Measurements from ENCODE around the gene SLC2A3.
"Not testable (repeated sequence)": the region's sequence is repeated elsewhere in the genome, so short reads cannot be mapped to it uniquely, and the experiment has no call there.

SLC2A3 gene

DNA sequence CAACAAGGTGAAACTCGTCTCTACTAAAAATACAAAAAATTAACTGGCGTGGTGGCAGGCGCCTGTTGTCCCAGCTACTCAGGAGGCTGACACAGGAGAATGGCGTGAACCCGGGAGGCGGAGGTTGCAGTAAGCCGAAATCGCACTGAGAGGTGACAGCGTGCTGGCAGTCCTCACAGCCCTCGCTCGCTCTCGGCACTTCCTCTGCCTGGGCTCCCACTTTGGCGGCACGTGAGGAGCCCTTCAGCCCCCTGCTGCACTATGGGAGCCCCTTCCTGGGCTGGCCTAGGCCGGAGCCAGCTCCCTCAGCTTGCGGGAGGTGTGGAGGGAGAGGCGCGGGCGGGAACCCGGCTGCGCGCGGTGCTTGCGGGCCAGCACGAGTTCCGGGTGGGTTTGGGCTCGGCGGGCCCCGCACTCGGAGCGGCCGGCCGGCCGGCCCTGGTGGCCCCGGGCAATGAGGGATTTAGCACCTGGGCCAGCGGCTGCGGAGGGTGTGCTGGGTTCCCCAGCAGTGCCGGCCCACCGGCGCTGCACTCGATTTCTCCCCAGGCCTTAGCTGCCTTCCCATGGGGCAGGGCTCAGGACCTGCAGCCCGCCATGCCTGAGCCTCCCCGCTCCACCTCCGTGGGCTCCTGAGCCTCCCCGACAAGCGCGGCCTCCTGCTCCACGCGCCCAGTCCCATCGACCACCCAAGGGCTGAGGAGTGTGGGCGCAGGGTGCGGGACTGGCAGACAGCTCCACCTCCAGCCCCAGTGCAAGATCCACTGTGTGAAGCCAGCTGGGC, 54.8 kb downstream of the SLC2A3 start:
- 93% methylated on average over 39 to 46 of the region's 52 CpGs for WGBS, 2 experiments (ENCODE audit: insufficient coverage in 2 of 2)
- not testable (repeated sequence) for H3K4me1 ChIP-seq (ENCODE audit: control insufficient read depth, insufficient read depth, low read length, poor library complexity, severe bottlenecking); H3K27ac ChIP-seq (ENCODE audit: low read depth, low read length, severe bottlenecking); H3K4me3 ChIP-seq (ENCODE audit: extremely low read depth, insufficient read depth, low read length, poor library complexity, severe bottlenecking); H3K36me3 ChIP-seq (ENCODE audit: control insufficient read depth, insufficient read depth, low read length); H3K9me3 ChIP-seq (ENCODE audit: control insufficient read depth, low read length)

DNA sequence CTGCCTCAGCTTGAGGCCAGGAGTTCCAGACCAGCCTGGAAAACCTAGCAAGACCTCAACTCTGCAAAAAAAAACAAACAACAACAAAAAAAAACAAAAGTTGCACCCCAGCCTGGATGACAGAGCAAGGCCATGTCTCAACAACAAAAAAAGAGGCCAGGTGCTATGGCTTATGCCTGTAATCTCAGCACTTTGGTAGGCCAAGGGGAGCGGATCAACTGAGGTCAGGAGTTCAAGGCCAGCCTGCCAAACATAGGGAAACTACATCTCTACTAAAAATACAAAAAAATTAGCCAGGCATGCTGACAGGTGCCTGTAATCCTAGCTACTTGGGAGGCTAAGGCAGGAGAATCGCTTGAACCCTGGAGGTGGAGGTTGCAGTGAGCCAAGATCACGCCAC, 56.7 kb downstream of the SLC2A3 start:
- Histone ChIP-seq H3K4me3 (ENCODE audit: extremely low read depth, insufficient read depth, low read length, poor library complexity, severe bottlenecking) (no peak overlapping the region), H3K9me3 (ENCODE audit: control insufficient read depth, low read length) (no peaks in the 10 kb centered on the region), H3K27ac (ENCODE audit: low read depth, low read length, severe bottlenecking) (no peak overlapping the region), H3K4me1 (ENCODE audit: control insufficient read depth, insufficient read depth, low read length, poor library complexity, severe bottlenecking) (no peaks in the 10 kb centered on the region), H3K36me3 (ENCODE audit: control insufficient read depth, insufficient read depth, low read length) (no peaks in the 10 kb centered on the region)
- WGBS, 2 experiments (ENCODE audit: insufficient coverage in 2 of 2), result 100% methylated on average over 1 of the region's 3 CpGs

DNA sequence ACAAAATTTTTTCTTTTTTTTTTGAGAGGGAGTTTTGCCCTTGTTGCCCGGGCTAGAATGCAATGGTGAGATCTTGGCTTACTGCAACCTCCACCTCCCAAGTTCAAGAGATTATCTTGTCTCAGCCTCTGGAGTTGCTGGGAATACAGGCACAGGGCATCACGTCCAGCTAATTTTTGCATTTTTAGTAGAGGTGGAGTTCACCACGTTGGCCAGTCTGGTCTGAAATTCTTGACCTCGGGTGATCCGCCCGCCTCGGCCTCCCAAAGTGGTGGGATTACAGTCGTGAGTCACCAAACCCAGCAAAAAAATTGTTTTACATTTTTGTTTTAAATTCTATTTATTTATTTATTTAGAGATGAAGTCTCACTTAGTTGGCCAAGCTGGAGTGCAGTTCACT, 58.6 kb downstream of the SLC2A3 start:
- no peak overlapping the region for H3K27ac ChIP-seq (ENCODE audit: low read depth, low read length, severe bottlenecking)
- no peaks in the 10 kb centered on the region for H3K36me3 ChIP-seq (ENCODE audit: control insufficient read depth, insufficient read depth, low read length)
- H3K4me1 ChIP-seq (ENCODE audit: control insufficient read depth, insufficient read depth, low read length, poor library complexity, severe bottlenecking), result no peaks in the 10 kb centered on the region
- H3K9me3 ChIP-seq (ENCODE audit: control insufficient read depth, low read length), result no peaks in the 10 kb centered on the region
- WGBS, 2 experiments (ENCODE audit: insufficient coverage in 2 of 2), result 74 to 95% methylated on average over 3 to 5 of the region's 8 CpGs
- H3K4me3 ChIP-seq (ENCODE audit: extremely low read depth, insufficient read depth, low read length, poor library complexity, severe bottlenecking), result no peak overlapping the region

DNA sequence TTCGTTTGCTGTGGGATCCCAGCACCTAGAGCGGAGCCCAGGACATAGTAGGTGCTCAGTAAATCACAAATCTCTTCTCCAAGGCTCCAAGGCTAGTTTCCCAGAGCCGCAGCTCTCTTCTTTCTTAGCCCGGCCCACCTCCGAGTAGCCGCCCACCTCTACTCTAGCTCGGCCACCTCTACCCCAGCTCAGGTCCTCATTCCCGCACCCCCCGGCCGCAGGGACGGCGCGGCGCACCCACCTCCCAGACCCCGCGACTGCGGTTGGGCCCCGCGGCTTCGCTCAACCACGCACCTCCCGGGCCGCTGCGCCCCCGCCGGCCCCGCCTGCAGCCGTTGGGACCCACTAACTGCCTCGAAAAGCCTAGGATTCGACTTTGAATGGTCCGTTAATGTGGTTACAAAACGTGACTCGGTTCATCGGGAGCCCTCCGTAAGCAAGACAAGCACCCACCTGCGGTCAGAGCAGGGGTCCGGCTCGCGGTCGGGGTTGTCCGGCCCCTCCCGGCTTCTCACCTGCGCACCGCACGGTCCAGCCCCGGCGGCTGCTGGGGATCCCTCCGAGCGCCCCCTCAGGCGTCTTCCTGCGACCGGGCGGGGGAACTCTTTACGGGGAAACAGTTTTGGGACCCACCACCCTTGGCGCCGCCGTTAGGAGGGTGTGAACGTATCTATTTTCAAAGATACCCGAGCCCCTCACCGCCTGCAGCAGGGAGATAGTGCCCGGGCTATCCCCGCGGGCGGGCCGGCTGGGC, 63.2 kb downstream of the SLC2A3 start, which contains the start of gene SLC2A14:
Gene SLC2A14 (minus strand): TSS at position 350 of the 754 bp plus-strand sequence. CDS start 3,035 bp downstream, outside the sequence.
- no peaks in the 10 kb centered on the region for H3K4me1 ChIP-seq (ENCODE audit: control insufficient read depth, insufficient read depth, low read length, poor library complexity, severe bottlenecking)
- WGBS, 2 experiments (ENCODE audit: insufficient coverage in 2 of 2), result 95 to 97% methylated on average over 61 to 65 of the region's 65 CpGs
- no peaks in the 10 kb centered on the region for H3K9me3 ChIP-seq (ENCODE audit: control insufficient read depth, low read length)
- no peaks in the 10 kb centered on the region for H3K36me3 ChIP-seq (ENCODE audit: control insufficient read depth, insufficient read depth, low read length)
- H3K4me3 ChIP-seq (ENCODE audit: extremely low read depth, insufficient read depth, low read length, poor library complexity, severe bottlenecking), result no peak within 1 kb of the TSS
- H3K27ac ChIP-seq (ENCODE audit: low read depth, low read length, severe bottlenecking), result no peak within 1 kb of the TSS

DNA sequence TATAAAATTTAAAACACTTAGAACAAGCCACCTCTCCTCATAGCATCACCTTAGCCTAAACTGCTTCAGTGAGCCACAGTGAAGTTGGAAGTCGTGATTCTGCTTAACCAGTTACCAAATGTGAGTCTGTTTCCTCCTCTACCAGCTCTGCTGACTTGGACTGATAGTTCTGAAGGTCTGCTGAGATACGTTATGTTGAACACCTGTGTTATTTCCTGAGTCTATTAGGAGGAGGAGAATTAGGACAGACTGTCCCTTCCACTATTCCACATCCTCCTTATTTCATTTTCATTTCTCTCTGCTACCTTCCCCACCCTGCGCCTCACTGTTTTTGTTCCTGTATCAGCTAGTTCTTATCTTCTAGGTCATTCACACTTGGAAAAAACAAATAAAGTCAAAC, 65.7 kb downstream of the SLC2A3 start:
- Histone ChIP-seq H3K4me1 (ENCODE audit: control insufficient read depth, insufficient read depth, low read length, poor library complexity, severe bottlenecking) (no peaks in the 10 kb centered on the region), H3K4me3 (ENCODE audit: extremely low read depth, insufficient read depth, low read length, poor library complexity, severe bottlenecking) (no peak overlapping the region), H3K9me3 (ENCODE audit: control insufficient read depth, low read length) (no peaks in the 10 kb centered on the region), H3K36me3 (ENCODE audit: control insufficient read depth, insufficient read depth, low read length) (no peaks in the 10 kb centered on the region), H3K27ac (ENCODE audit: low read depth, low read length, severe bottlenecking) (no peak overlapping the region)
- 86 to 100% methylated on average over 1 to 2 of the region's 3 CpGs for WGBS, 2 experiments (ENCODE audit: insufficient coverage in 2 of 2)

Data from mesodermal cell (in vitro differentiated cells).